Erythroblast (primary cell): Measurements from ENCODE around the gene RELN.
A peak's percentile ranks its signal among the peaks of the same experiment; 100 is the strongest.

Source experiments
- DNase-seq, 2 experiments: peaks; one replicate each; lab custom pipeline; 2025; lab: John Stamatoyannopoulos, UW
- GATA1 ChIP-seq: IDR thresholded peaks from 2 replicates; pipeline ENCODE4 v1.6.1; 2011; ENCODE audit warnings: low read depth, mild to moderate bottlenecking, control low read depth, low read length, moderate library complexity
- POLR2A ChIP-seq: IDR thresholded peaks from 2 replicates; pipeline ENCODE4 v1.6.1; 2011; ENCODE audit warnings: mild to moderate bottlenecking, low read length

Gene RELN

GRCh38 chr7:103887853-103888602 is 101.4 kb downstream of the RELN start:
- TF ChIP-seq GATA1 (no peak), POLR2A (no peak)
- peak in 1 of 2 experiments; percentile 8 for DNase-seq

GRCh38 chr7:103887050-103887449 is 102.4 kb downstream of the RELN start:
- no peak for TF ChIP-seq POLR2A
- DNase-seq, result no peak

GRCh38 chr7:103879928-103880600 is 109.4 kb downstream of the RELN start:
- TF ChIP-seq GATA1, result no peak
- TF ChIP-seq POLR2A, result no peak
- DNase-seq, result no peak

GRCh38 chr7:103879411-103879810 is 110.0 kb downstream of the RELN start:
- no peak for DNase-seq
- no peak for TF ChIP-seq GATA1
- TF ChIP-seq POLR2A, result no peak

GRCh38 chr7:103877565-103877964 is 111.9 kb downstream of the RELN start:
- TF ChIP-seq GATA1 (no peak), POLR2A (no peak)
- DNase-seq, result no peak

GRCh38 chr7:103875718-103876117 is 113.7 kb downstream of the RELN start:
- TF ChIP-seq GATA1 (no peak), POLR2A (no peak)
- DNase-seq, result no peak

GRCh38 chr7:103871473-103871872 is 118.0 kb downstream of the RELN start:
- TF ChIP-seq POLR2A, result no peak
- TF ChIP-seq GATA1, result no peak
- no peak for DNase-seq

GRCh38 chr7:103870664-103871063 is 118.8 kb downstream of the RELN start:
- no peak for TF ChIP-seq POLR2A
- TF ChIP-seq GATA1, result no peak
- DNase-seq, result no peak

GRCh38 chr7:103867874-103868273 is 121.6 kb downstream of the RELN start:
- no peak for TF ChIP-seq POLR2A
- no peak for TF ChIP-seq GATA1
- DNase-seq, result no peak

- DNase-seq, result no peak
- no peak for TF ChIP-seq GATA1
- TF ChIP-seq POLR2A, result no peak
Measured at GRCh38 chr7:103866919-103867318, 122.5 kb downstream of the RELN start.

GRCh38 chr7:103865442-103865841 is 124.0 kb downstream of the RELN start:
- TF ChIP-seq POLR2A, result no peak
- no peak for TF ChIP-seq GATA1

GRCh38 chr7:103862302-103863035 is 127.0 kb downstream of the RELN start:
- no peak for DNase-seq

More at GRCh38 chr7:103865442-103865841, 124.0 kb downstream of the RELN start:
- DNase-seq, result no peak

GRCh38 chr7:103859709-103860108 is 129.7 kb downstream of the RELN start:
- no peak for DNase-seq
- TF ChIP-seq GATA1 (no peak), POLR2A (no peak)

More at GRCh38 chr7:103862302-103863035, 127.0 kb downstream of the RELN start:
- TF ChIP-seq GATA1 (no peak), POLR2A (no peak)

GRCh38 chr7:103857435-103857834 is 132.0 kb downstream of the RELN start:
- TF ChIP-seq POLR2A (no peak), GATA1 (no peak)
- DNase-seq, result no peak
